NCI-H187 treated with DMSO at 0.1 percent for 48 hours (cell line): ENCODE data around the gene FTMT.
"Not testable (repeated sequence)": the region's sequence is repeated elsewhere in the genome, so short reads cannot be mapped to it uniquely, and the experiment has no call there.

Experiments used
- DNase-seq: peaks from one replicate; lab custom pipeline; 2025; lab: John Stamatoyannopoulos, UW

Gene FTMT

DNA sequence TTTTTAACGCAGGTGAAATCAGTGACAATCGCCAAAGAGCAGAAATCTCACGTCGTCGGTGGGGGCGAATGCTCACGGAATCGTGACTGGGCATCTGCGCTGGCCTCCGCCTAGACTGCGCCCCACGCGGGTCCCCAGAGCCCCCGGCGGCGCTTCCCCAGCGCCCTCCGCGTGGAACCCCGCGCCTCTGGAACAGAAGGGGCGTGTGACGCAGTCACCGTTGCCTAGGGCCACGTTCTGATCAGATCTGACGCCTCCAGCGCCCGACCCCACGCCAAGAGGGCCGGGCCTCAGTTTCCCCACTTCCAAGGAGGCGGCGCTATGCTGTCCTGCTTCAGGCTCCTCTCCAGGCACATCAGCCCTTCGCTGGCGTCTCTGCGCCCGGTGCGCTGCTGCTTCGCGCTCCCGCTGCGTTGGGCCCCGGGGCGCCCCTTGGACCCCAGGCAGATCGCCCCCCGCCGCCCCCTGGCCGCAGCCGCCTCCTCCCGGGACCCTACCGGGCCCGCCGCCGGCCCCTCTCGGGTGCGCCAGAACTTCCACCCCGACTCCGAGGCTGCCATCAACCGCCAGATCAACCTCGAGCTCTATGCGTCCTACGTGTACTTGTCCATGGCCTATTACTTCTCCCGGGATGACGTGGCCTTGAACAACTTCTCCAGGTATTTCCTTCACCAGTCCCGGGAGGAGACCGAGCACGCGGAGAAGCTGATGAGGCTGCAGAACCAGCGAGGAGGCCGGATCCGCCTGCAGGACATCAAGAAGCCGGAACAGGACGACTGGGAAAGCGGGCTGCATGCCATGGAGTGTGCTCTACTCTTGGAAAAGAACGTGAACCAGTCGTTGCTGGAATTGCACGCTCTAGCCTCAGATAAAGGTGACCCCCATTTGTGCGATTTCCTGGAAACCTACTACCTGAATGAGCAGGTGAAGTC, at the start of gene FTMT:
TSS of gene FTMT (plus strand) at position 240 of the 932 bp plus-strand sequence. CDS start at position 322, 82 bp downstream.
- no peak for DNase-seq

DNA sequence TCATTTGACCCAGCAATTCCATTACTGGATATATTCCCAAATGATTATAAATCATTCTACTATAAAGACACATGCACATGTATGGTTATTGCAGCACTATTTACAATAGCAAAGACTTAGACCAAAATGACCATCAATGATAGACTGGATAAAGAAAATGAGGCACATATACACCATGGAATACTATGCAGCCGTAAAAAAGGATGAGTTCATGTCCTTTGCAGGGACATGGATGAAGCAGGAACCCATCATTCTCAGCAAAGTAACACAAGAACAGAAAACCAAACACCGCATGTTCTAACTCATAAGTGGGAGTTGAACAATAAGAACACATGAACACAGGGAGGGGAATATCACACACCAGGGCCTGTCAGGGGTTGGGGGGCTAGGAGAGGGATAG, 46.4 kb upstream of the FTMT start:
- DNase-seq = not testable (repeated sequence)

DNA sequence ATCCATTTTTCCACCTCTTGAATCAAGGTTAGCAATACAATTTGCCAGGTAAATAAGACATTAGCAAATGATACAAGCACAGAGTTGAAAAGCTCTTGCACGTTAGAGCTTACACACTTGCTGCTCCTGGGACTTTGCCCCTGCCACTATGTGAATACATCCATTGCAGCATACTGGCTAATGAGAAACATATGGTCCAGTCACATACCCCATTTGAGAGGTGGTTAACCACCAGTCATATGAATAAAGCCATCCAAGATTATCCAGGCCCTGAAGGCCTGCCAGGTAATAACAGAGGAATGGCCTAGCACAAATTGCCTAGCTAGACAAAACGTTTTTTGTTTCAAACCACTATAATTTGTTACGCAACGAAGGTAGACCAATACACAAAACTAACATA, 45.8 kb upstream of the FTMT start:
- no peak for DNase-seq

DNA sequence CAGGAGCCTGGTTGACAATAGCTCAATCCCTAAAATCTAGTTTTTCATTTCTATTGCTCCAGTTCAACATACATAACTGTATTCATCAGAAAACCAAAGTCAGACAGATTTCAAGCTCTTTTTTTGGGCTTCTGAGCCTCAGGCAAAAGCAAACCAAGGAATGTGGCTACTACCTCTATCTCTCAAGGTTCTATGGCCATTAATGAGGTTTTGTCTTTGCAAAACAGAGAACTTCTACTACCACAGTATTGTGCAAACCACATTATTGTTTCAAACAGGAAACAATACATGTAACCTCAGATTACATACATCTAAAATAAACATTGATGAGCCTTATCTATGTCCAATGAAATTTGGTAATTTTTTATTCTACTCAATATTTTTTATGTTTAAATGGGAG, 35.5 kb upstream of the FTMT start:
- DNase-seq = no peak

DNA sequence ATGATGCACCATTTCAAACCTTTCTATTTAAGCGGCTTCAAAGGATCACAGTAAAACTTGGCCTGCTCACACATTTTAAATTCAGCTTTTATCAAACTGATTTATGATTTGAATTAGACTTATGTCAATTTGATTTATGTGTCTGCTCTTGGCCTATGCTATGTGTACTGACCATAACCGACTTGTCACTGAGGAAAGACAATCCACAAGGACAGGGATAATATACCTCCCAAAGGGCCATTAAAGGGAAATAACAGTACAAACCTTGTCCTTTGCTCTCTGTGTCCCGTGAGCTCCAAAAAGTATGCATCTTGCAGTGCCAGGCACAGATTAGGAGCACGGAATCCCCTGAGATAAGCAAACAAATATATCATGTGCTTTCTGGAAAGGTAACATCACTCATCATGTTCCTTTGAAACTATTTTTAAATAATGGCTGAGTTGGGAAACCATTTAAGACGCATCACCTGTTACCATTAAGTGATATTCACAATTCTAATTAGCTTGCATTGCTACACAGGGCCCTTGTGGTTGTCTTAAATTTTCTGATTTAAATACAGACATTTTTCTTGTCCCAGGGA, 31.9 kb upstream of the FTMT start:
- no peak for DNase-seq

DNA sequence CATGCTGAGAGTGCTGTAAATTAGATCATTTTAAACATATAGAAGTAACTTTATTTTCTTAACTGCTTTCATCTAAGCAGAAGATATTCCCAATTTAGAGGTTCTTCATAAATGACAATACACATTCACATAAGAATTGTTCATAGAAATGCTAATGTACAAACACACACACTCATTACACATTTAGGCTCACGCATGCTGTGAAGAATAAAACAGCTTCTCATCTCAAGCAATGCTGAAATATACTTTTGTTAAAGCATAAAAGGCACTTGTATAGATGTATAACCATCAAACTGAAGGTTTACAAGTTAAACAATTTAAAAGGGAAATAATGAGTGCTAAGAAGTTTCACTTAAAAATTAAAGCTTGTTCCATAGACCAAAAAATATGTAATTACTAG, 18.1 kb upstream of the FTMT start:
- DNase-seq = no peak

DNA sequence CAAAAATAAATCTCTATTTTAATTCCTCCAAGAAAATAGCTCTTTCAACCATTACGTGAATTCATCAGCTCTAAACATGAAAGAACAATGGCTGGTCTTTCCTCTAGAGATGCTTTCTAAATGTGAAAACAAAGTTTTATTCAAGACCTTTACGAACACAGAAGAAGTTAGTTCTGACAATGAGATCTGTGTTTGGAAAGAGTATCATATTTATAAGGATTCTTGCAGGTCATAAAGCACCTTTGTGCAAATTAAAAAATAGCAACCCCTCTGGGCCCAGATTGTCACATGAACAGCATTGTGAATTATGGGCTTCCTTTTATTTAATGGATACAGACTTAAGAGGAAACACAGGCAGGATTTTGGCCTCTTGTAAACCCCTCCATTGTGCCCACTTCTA, 17.7 kb upstream of the FTMT start:
- no peak for DNase-seq

DNA sequence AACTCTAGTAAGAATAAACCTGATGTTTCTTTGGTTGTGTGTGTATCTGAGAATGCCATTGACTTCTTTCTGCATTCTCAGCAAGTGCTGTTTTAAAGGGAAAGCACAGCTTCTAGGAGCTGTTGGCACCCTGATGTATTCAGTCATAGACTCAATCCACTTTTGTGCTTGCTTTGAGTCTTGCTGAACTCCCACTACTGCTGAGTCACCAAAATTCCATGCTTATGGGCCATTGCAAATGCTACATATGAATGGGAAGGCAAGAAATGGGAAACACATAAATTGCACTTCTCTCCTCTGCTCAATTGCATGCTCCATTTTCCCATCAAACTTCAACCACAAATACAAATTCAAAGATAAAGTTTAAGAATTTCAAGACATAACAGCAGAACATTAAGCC, 9.8 kb upstream of the FTMT start:
- DNase-seq = no peak

DNA sequence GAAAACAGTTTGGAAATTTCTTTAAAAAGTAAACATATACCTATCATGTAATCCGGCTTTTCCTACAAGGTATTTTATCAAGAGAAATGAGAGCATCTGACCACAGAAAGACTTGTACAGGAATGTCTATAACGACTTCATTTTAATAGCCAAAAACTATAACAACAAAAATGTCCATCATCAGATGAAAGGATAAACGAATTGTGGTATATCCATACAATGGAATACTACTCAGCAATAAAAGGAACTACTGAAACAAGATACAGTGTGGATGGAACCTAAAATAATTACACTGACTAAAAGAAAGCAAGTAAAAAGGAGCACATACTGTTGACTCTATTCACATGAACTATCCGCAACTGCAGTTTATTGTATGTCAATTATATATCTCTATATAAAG, 1.4 kb upstream of the FTMT start:
- no peak for DNase-seq

DNA sequence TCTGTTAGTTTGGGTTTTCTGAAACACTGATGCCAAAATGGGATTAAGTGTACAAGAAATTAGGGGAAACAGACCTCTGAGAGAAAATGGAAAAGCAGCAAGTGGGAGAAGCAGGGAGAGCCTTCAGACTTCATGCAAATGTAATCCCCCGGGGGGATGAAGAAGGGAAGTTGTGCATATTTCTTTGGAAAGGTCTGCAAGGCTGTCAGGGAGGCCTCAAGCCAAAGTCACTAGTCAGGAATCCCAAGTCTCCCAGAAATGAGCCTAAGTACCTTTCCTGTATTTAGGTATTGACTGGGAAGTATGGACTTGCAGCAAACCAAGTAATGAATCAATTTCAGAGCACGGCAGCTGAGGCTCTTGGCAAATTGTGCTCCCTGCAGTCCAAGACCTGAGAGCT, 2.2 kb downstream of the FTMT start:
- no peak for DNase-seq

DNA sequence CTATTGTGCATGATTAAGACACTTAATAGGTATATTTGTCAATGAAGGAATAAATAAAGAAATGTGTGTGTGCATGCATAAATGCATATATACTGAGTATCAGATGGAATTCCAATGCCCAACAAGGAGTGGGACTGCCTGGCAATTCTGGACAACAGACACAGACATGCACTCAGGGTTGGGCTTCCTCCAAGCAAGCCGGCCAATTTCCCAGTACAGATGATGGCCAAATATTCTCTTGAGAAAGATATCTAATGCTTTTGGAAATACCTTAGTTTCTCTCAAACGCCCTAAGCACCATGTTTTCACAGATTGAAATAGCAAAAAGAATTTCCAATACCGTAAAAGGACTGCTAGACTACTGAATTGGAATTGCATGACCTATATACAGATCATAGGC, 11.1 kb downstream of the FTMT start:
- no peak for DNase-seq

DNA sequence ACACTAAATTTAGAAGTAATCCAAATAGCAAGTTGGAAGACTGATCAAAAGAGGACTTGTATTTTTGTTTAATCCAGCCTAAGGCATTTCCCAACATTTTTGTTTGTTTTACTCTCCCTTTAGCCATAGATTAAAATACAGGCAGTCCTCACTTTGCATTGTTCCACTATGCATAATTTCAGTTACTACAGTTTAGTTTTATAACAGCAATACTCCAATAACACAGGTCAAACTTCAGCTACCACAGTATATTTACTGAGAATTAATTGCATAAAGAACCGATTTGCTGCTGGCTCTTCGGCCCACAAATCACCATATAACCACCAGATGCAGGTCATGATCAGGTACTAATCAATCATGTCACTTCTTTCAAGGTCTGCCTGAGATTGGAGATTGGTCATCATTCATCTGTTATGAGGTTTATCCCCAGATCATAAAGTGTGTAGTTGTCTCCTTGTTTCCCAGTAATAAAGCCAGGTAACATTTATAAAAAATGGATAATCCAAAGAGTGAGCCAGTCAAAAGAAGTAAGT, 12.1 kb downstream of the FTMT start:
- no peak for DNase-seq

DNA sequence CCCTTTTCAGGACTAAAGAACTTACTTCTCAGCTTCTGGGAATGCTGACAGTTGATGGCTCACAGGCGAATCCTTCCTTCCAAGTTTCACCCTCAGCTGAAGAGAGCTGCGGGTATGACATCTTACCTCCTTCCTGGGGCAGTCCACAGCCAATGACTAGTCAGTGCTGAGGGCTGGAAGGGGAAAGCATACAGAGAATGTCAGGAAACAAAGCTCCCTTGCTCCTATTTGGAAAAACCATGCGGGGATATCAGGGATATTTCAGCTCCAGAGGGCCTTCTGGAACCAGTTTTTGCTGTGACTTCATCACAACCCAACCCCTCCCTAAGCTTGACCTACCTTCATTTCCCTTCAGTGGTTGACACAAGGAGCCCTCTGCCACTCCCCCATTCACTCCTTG, 15.7 kb downstream of the FTMT start:
- DNase-seq = no peak

DNA sequence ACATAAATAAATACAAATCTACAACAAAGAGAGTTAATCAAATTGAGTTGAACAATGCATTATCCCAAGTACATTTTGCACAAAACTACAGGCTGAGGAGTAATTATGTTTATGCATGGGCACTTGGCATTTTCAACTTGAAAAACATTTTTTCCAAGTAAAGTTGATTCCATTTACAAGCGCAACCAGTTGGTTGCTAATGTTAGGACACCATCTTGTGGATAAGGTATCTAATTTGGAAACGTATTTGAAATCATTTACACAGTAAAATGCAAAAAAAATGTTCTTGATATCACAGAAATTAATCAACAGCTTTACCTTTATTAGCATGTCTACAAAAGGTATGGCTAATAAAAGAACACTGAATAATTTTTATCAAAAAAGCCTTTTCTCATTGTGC, 18.8 kb downstream of the FTMT start:
- DNase-seq = no peak

DNA sequence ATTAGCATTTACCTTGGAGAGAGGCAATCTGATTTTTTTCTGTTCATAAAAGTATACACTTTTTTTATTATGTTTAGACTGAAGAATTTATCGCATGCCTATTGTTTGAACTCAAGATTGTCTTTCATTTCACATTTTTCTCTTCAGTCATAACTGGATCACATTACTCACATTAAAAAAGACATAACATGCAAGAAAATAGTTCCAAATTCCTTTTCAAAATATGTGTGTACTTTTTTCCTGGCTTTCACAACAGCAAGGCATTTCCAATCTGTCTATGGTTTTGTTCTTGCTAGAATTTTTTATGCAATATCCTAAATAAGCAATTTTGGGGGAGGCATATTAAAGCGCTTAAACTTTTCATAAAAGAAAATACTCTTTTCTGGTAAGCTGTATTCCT, 21.2 kb downstream of the FTMT start:
- DNase-seq = no peak

DNA sequence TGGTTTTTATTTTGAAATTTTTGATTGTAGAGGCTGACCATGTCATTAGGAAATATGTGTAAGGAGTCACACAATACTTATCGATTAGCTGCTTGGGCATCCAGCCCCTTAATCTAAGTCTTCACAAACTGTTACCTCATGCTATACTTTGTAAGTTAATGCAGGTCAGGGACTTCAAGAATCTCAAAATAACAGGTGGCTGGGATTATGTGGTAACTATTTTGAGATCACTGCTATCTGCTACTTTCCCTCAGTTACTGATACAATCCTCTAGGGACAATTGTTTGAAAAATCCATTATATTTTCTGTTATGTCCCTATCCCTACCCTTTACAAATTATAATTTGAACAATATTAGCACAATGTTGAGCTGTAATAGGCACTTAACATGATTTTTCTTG, 21.7 kb downstream of the FTMT start:
- DNase-seq = no peak

DNA sequence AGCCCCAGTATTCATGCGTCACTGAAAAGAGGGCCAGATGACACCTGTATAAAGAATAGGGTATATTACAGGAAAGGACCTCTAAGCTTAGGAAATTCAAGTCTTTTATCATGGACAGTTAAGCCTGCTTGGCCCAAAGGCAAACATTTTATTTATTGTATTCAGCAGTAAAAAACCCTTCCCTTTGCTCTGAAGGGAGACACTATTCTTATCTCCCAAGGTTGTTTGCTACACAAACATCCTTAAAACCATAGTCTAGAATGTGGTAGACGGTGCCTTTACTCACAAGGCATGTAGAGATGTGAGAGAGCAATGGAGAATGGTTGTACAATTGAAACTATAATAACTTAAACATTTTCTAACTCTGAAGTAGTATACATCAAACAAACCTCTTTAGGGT, 33.9 kb downstream of the FTMT start:
- DNase-seq = no peak

DNA sequence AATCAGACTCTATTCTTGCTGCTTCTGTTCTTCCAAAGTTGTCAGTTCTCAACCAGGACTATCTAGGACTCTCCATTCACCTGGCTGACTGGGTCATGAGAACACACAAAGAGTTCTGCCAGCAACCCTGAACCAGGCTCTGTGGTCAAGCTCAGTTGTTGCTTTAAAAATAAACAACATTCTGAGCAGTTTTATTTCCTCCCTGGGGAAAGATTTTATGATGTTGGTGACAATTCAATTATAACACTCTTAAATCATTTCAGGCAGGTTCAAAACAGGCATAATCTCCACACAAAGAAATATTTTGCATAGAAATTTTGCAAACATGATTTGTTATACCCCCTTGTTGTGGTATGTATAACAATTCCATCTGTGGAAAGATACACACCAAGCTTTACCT, 36.0 kb downstream of the FTMT start:
- no peak for DNase-seq

DNA sequence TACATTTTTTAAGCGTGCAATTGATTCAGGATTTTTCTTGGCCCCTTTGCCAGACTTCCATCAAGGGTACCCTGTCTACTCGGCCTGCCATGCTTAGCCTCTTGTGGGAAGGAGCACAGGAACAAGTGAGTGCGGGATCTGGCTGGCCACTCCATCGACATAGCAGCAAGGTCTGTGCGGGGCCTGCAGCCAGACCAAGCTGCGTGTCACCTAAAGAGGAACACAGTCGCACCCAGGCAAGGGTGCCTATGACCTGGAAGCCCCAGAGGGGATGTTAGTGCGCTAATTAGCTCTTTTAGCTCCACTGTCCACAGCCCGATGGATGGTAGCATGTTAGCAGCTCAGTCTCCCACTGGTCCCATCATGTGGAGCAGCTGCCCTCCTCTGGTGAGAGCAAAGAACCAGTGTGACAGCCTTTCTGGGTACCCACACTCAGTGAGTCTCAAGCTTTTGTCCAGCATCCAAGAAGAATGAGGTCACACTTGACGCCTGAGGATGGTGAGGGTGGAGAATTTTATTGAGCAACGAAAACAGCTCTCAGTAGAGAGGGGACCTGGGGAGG, 38.7 kb downstream of the FTMT start:
- DNase-seq = no peak

DNA sequence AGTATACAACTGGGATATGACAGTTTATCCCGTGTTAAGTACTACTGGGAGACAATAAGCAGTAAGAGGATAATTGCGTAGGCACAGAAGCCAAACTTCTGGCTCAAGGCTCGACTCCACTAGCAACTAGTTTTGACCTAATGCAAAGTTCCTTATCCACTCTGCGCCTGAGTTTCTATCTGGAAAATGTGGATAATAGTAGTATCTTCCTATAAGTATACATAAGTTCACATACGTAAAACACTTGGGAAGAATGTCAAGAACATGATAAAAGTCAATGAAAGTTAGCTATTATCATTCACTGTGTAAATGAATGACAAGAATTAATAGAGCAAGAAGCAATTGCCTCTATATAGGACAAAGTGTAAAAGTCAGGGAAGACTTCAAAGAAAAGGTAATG, 45.7 kb downstream of the FTMT start:
- no peak for DNase-seq

DNA sequence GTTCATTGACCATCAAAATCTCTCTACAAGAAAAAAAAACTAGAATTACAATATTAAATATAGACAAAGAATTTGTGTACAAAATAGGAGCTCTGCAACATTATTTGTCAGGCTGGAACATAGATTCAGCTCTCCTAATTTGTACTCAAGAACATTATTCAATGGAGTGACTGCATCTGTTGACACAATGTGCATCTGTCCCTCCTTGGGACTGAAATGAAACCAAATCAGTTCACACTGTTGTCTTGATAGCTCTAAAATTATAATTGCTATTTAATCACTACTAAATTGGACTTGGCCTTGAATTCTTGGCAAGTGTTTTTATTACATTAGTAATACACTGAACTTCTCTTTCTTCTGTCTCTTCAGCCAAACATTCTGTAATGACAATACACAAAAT, 47.7 kb downstream of the FTMT start:
- no peak for DNase-seq
